Stomach (tissue), 9 donors: ENCODE data around the gene GAN. TPM values are rescaled to one million over a fixed set of nuclear protein-coding genes. Genes with fewer than 3 reads are reported as not detected.

Experiments
- DNase-seq, 2 donors: peaks; one replicate each; pipeline versions ENCODE4 v3.0.0 to v3.0.0-alpha.2; 2013 to 2019
- H3K27ac ChIP-seq, 5 donors: fragments of 200-600 bp in 4 of 5; sonication (generic) in 4 of 5; one replicate each; pipeline ENCODE4 v1.5.1; 2013 to 2019; ENCODE audit warnings: mild to moderate bottlenecking in 1 of 5, moderate library complexity in 1 of 5
- H3K27me3 ChIP-seq, 3 donors: fragments of 200-600 bp; sonication (generic); one replicate each; pipeline ENCODE4 v1.5.1; 2017 to 2019; ENCODE audit warnings: mixed run types in 1 of 3
- H3K36me3 ChIP-seq, 4 donors: fragments of 200-600 bp; sonication (generic); 1 replicate in 3 of 4; 2 replicates in 1 of 4; pipeline ENCODE4 v1.5.1; 2016 to 2019
- H3K4me1 ChIP-seq, 4 donors: fragments of 200-600 bp; sonication (generic); one replicate each; pipeline ENCODE4 v1.5.1; 2016 to 2019
- H3K4me3 ChIP-seq, 4 donors: fragments of 200-600 bp; sonication (generic) in 3 of 4; one replicate each; pipeline ENCODE4 v1.5.1; 2016 to 2019; ENCODE audit warnings: mild to moderate bottlenecking in 1 of 4
- H3K9me3 ChIP-seq, 4 donors: fragments of 200-600 bp; sonication (generic); one replicate each; pipeline ENCODE4 v1.5.1; 2016 to 2019
- EP300 ChIP-seq: sonication (generic); formaldehyde crosslinking; IDR thresholded peaks from one replicate; pipeline ENCODE4 v1.6.1; 2017; ENCODE audit warnings: antibody characterized with exemption
- POLR2A ChIP-seq, 4 donors: fragments of 450-650 bp; IDR thresholded peaks; one replicate each; pipeline ENCODE4 v1.6.1; 2016; ENCODE audit warnings: antibody characterized with exemption in 4 of 4, control low read depth in 2 of 4, mild to moderate bottlenecking in 1 of 4, moderate library complexity in 1 of 4
- POLR2AphosphoS5 ChIP-seq, 3 donors: sonication (generic); formaldehyde crosslinking; IDR thresholded peaks; one replicate each; pipeline ENCODE4 v1.6.1; 2016; ENCODE audit warnings: antibody characterized with exemption in 3 of 3
- WGBS, 5 donors: extraction: QIAGEN DNeasy Blood & Tissue Kit in 3 of 5; methylation state at CpG; one replicate each; pipeline versions ENCODE4 v1.1.5 to v1.1.7; 2013 to 2018; 5-methylcytosine and 5-hydroxymethylcytosine counted together
- intact Hi-C: fragments of 100-400 bp; cut with DNase I; formaldehyde crosslinking; loops from one replicate; pipeline ENCODE4 v1.15.1; 2023; ENCODE audit warnings: low total_unique reads
- polyA plus RNA-seq, 3 donors: library from polyadenylated mRNA; stranded (reverse); fragments of 200-250 nt; gene quantifications; one replicate each; pipeline ENCODE4 v1.2.3, GENCODE V29; 2013
- total RNA-seq, 5 donors: library from RNA; depleted of rRNA; stranded (reverse); fragments of >200 nt; gene quantifications; one replicate each; pipeline versions ENCODE4 v1.1.0 to v1.2.3, GENCODE V29; 2014 to 2016
- TF ChIP-seq, protein P1 (sequence below), 7 experiments: fragments of 450-650 bp in 4 of 7; fragments of 200-600 bp in 3 of 7; sonication (generic) in 3 of 7; IDR thresholded peaks; one replicate each; pipeline ENCODE4 v1.5.1; 2016 to 2019; ENCODE audit warnings: antibody characterized with exemption in 7 of 7, control low read depth in 2 of 7, mild to moderate bottlenecking in 1 of 7
- donor health status: healthy with polysubstance abuse.
- donor health status: Bipolar disorder and iron deficiency.
- donor health status: healthy.

GAN gene
- total and polyA plus RNA-seq, 8 donors: 0.56 to 38.5 (median 7.6) TPM

DNA sequence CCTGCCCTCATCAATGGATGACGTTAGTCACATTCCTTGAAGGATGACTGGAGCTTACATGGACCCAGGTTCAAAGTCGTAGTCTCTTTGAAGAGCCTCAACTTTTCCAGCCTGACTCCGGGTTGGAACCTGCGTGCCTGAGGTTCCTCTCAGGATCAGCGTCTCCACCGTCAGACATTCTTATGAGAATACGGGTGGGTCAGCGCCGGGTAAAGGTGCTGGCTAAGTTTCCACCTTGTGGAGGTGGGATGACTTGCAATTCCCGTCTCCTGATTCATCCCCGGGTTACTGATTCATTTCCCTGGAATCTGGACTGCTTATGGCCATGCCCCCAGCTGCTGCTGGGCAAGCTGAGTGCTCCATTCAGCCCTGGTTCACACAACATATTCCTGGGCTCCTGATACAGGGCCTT lies 90.9 kb downstream of the GAN start:
- no peaks in the 10 kb centered on the region for H3K36me3 ChIP-seq
- no peaks in the 10 kb centered on the region for H3K9me3 ChIP-seq
- WGBS, 5 donors: 29 to 59% (median 41%) methylated on average over 11 of the region's 11 CpGs
- peak; percentile 44 to 70 for DNase-seq
- intact Hi-C loops: loop anchor here (10.0 kb wide), 2 partner anchors 219 to 319 kb away; no protein-coding TSS in a partner anchor
- H3K4me3 ChIP-seq: no peak overlapping the region
- TF ChIP-seq POLR2A (IDR thresholded peaks at IDR 0.05) (no peak), POLR2AphosphoS5 (IDR thresholded peaks at IDR 0.05) (peak in 1 of 3 donors; percentile 51), EP300 (no peak)
- TF ChIP-seq, protein P1, sequence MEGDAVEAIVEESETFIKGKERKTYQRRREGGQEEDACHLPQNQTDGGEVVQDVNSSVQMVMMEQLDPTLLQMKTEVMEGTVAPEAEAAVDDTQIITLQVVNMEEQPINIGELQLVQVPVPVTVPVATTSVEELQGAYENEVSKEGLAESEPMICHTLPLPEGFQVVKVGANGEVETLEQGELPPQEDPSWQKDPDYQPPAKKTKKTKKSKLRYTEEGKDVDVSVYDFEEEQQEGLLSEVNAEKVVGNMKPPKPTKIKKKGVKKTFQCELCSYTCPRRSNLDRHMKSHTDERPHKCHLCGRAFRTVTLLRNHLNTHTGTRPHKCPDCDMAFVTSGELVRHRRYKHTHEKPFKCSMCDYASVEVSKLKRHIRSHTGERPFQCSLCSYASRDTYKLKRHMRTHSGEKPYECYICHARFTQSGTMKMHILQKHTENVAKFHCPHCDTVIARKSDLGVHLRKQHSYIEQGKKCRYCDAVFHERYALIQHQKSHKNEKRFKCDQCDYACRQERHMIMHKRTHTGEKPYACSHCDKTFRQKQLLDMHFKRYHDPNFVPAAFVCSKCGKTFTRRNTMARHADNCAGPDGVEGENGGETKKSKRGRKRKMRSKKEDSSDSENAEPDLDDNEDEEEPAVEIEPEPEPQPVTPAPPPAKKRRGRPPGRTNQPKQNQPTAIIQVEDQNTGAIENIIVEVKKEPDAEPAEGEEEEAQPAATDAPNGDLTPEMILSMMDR (IDR thresholded peaks at IDR 0.05): no peak
- H3K27me3 ChIP-seq: no peaks in the 10 kb centered on the region
- peaks cover 8 to 19% (median 12%) of the 10 kb centered on the region in 4 donors for H3K4me1 ChIP-seq
- peak overlapping the region in 2 of 5 donors; percentile 53 to 65 for H3K27ac ChIP-seq

DNA sequence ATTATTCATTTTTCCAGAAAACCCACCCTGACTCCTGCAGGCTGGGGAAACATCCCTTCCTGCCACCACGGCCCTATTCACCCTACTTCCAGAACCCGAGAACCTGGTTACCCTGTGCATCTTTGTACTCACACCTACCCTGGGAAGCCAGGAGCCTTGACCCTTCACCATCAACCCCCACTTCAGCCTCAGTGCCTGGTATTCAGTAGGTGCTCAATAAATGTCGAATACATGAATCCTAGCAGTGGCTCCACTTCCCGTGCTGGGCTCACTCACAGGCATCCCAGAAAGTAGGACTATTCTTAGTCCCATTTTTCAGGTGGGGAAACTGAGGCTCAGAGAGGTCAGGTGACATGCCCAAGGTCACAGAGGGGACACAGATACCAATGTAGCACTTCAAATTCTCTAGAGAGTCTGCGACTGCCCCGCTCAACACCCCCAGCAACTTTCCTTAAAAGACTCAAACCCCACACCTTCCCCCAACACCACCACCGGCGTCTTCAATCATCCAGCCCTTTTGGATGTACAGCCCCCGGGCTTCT lies 93.7 kb downstream of the GAN start:
- Histone ChIP-seq H3K27ac (no peak overlapping the region), H3K4me3 (no peak overlapping the region), H3K36me3 (no peaks in the 10 kb centered on the region), H3K4me1 (peaks cover 7 to 15% (median 11%) of the 10 kb centered on the region in 4 donors), H3K9me3 (no peaks in the 10 kb centered on the region), H3K27me3 (no peaks in the 10 kb centered on the region)
- no peak for DNase-seq
- intact Hi-C loops: loop anchor here (10.0 kb wide), 2 partner anchors 216 to 316 kb away; no protein-coding TSS in a partner anchor
- TF ChIP-seq POLR2AphosphoS5 (IDR thresholded peaks at IDR 0.05) (no peak), EP300 (no peak), POLR2A (IDR thresholded peaks at IDR 0.05) (no peak)
- TF ChIP-seq, protein P1 (IDR thresholded peaks at IDR 0.05): no peak
- WGBS, 5 donors: 91 to 94% (median 93%) methylated on average over 9 of the region's 9 CpGs

DNA sequence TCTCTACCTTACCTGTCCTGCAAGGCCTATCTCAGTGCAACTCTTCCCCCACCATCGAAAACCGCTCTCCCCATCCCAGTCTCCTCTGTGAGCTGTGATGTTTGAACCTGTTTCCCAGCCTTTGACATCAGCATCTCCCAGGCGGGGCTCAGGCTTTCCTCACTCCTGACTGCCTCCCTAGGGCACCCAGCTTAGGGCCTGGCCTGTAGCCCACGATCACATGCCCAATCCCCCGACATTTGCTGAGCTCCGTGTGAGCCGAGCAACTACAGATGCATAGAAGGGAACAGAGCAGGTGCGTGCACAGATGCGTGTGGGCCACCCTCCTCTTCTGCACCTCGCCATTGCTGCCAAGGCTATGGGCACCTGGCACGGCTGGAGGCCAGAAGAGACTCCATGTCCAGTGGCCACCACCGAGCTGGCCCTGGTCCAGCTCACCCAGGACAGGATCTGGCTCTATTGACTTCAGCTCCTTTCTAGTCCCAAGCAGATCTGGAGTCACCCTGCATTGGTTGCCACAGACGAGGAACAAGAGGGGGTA lies 94.3 kb downstream of the GAN start:
- Histone ChIP-seq H3K4me1 (peaks cover under 1 to 9% (median 5%) of the 10 kb centered on the region in 4 donors), H3K27ac (no peak overlapping the region), H3K9me3 (no peaks in the 10 kb centered on the region), H3K27me3 (no peaks in the 10 kb centered on the region), H3K36me3 (no peaks in the 10 kb centered on the region), H3K4me3 (no peak overlapping the region)
- DNase-seq: no peak
- 75 to 91% (median 84%) methylated on average over 12 to 13 of the region's 13 CpGs for WGBS, 5 donors
- TF ChIP-seq, protein P1 (IDR thresholded peaks at IDR 0.05): no peak
- no peak for TF ChIP-seq POLR2A (IDR thresholded peaks at IDR 0.05)
- no peak for TF ChIP-seq POLR2AphosphoS5 (IDR thresholded peaks at IDR 0.05)
- no peak for TF ChIP-seq EP300
- intact Hi-C loops: loop anchor here (10.0 kb wide), 2 partner anchors 216 to 316 kb away; no protein-coding TSS in a partner anchor

DNA sequence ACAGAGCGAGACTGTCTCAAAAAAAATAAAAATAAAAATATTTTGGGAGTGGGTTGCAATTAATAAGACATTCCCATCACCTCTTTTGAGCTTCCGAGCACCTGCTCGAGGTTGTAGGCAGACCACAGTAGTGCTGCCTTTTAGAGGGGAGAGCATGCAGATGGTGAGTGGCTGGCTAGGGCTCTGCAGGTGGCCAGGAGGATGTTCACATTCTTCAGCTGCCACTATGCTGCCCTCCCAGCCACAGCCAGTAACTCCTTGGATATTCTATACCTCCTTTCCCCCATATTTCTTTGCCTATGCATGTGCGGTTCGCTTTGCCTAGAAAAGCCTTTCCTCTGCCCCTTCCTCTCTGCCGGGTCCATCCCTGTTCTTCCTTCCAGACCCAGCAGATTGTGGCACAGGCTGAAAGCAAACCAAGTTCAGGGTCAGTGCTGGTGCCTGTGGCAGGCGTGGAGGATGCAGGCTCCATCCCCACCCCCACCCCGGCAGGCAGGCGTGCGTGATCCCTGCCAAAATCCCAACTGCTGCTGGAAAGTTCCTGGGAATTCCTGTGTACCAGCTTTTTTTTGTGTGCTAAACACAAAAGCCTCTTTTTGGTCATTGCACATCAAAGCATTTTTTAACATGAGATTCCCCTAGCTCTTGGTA lies 96.0 kb downstream of the GAN start:
- 60 to 66% (median 65%) methylated on average over 10 of the region's 10 CpGs for WGBS, 5 donors
- DNase-seq: peak in 1 of 2 donors; percentile 30
- intact Hi-C loops: no loop called here

More for the DNA sequence above, 96.0 kb downstream of the GAN start:
- TF ChIP-seq, protein P1 (IDR thresholded peaks at IDR 0.05): no peak
- TF ChIP-seq EP300: no peak
- no peak for TF ChIP-seq POLR2A (IDR thresholded peaks at IDR 0.05)
- no peak for TF ChIP-seq POLR2AphosphoS5 (IDR thresholded peaks at IDR 0.05)
- H3K27me3 ChIP-seq: no peaks in the 10 kb centered on the region
- no peaks in the 10 kb centered on the region for H3K9me3 ChIP-seq
- no peak overlapping the region for H3K4me3 ChIP-seq
- peaks cover 0 to 5% (median 2%) of the 10 kb centered on the region in 4 donors for H3K4me1 ChIP-seq
- H3K36me3 ChIP-seq: no peaks in the 10 kb centered on the region
- H3K27ac ChIP-seq: no peak overlapping the region
